ENCODE results near the gene SLC39A8. TPM values are rescaled to one million over a fixed set of nuclear protein-coding genes. Genes with fewer than 3 reads are reported as not detected.
"Not testable (repeated sequence)": the region's sequence is repeated elsewhere in the genome, so short reads cannot be mapped to it uniquely, and the experiment has no call there.

Gene SLC39A8
- total RNA-seq, 2 experiments from 2014 or later: 84.1 to 87.8 TPM

- ChIA-PET CTCF (no interaction called here), POLR2A (no interaction called here)
Measured at GRCh38 chr4:102252171-102252570, 93.1 kb downstream of the SLC39A8 start.

GRCh38 chr4:102250341-102250740 is 94.9 kb downstream of the SLC39A8 start:
- ChIA-PET POLR2A (no interaction called here), CTCF (no interaction called here)

GRCh38 chr4:102247041-102247440 is 98.2 kb downstream of the SLC39A8 start:
- CTCF ChIA-PET: no interaction called here
- POLR2A ChIA-PET: no interaction called here

GRCh38 chr4:102246416-102246815 is 98.9 kb downstream of the SLC39A8 start:
- ChIA-PET CTCF (no interaction called here), POLR2A (no interaction called here)

GRCh38 chr4:102244878-102245535 is 100.3 kb downstream of the SLC39A8 start:
- ChIA-PET CTCF (no interaction called here), POLR2A (interaction anchor here (0.6 kb wide), 1 partner anchor 96 kb away, joined by 3 read pairs; no protein-coding TSS in a partner anchor)

GRCh38 chr4:102243296-102243695 is 102.0 kb downstream of the SLC39A8 start:
- CTCF ChIA-PET, POLR2A ChIA-PET: not testable (repeated sequence)

GRCh38 chr4:102234243-102234838 is 110.9 kb downstream of the SLC39A8 start:
- POLR2A ChIA-PET: no interaction called here
- CTCF ChIA-PET: no interaction called here

GRCh38 chr4:102230194-102230593 is 115.1 kb downstream of the SLC39A8 start:
- ChIA-PET POLR2A (no interaction called here), CTCF (no interaction called here)

- CTCF ChIA-PET: no interaction called here
- POLR2A ChIA-PET: no interaction called here
Measured at GRCh38 chr4:102227388-102227787, 117.9 kb downstream of the SLC39A8 start.

- CTCF ChIA-PET: no interaction called here
- POLR2A ChIA-PET: no interaction called here
Measured at GRCh38 chr4:102223461-102223860, 121.8 kb downstream of the SLC39A8 start.

GRCh38 chr4:102222838-102223409 is 122.4 kb downstream of the SLC39A8 start:
- ChIA-PET POLR2A (no interaction called here), CTCF (no interaction called here)

GRCh38 chr4:102219129-102219528 is 126.2 kb downstream of the SLC39A8 start:
- POLR2A ChIA-PET: no interaction called here

GRCh38 chr4:102218656-102219055 is 126.6 kb downstream of the SLC39A8 start:
- ChIA-PET POLR2A (no interaction called here), CTCF (no interaction called here)

More at GRCh38 chr4:102219129-102219528, 126.2 kb downstream of the SLC39A8 start:
- CTCF ChIA-PET: no interaction called here

- CTCF ChIA-PET: no interaction called here
Measured at GRCh38 chr4:102217775-102218355, 127.4 kb downstream of the SLC39A8 start.

GRCh38 chr4:102217345-102217744 is 127.9 kb downstream of the SLC39A8 start:
- POLR2A ChIA-PET: no interaction called here
- CTCF ChIA-PET: no interaction called here

More at GRCh38 chr4:102217775-102218355, 127.4 kb downstream of the SLC39A8 start:
- POLR2A ChIA-PET: no interaction called here

- ChIA-PET POLR2A (no interaction called here), CTCF (no interaction called here)
Measured at GRCh38 chr4:102216666-102217065, 128.6 kb downstream of the SLC39A8 start.

GRCh38 chr4:102213031-102213430 is 132.3 kb downstream of the SLC39A8 start:
- CTCF ChIA-PET: no interaction called here

More at GRCh38 chr4:102213031-102213430, 132.3 kb downstream of the SLC39A8 start:
- POLR2A ChIA-PET: no interaction called here
